HepG2 (cell line): Measurements from ENCODE around the gene THSD8.

ENCODE experiments used
- EZH2 ChIP-seq: conservative IDR thresholded peaks from 2 replicates; pipeline ENCODE4 v1.6.1; 2012; ENCODE audit warnings: mild to moderate bottlenecking, low read depth, low read length, moderate library complexity
- SMAD1 ChIP-seq: sonication (generic); formaldehyde crosslinking; IDR thresholded peaks from 2 replicates; pipeline ENCODE4 v1.4.0; 2020; ENCODE audit warnings: missing genetic modification reagents, low read depth, mild to moderate bottlenecking, borderline replicate concordance
- ZNF550 ChIP-seq: sonication (generic); formaldehyde crosslinking; IDR thresholded peaks from 2 replicates; pipeline ENCODE4 v1.4.0; 2020; ENCODE audit warnings: mild to moderate bottlenecking, missing genetic modification reagents, borderline replicate concordance

DNA sequence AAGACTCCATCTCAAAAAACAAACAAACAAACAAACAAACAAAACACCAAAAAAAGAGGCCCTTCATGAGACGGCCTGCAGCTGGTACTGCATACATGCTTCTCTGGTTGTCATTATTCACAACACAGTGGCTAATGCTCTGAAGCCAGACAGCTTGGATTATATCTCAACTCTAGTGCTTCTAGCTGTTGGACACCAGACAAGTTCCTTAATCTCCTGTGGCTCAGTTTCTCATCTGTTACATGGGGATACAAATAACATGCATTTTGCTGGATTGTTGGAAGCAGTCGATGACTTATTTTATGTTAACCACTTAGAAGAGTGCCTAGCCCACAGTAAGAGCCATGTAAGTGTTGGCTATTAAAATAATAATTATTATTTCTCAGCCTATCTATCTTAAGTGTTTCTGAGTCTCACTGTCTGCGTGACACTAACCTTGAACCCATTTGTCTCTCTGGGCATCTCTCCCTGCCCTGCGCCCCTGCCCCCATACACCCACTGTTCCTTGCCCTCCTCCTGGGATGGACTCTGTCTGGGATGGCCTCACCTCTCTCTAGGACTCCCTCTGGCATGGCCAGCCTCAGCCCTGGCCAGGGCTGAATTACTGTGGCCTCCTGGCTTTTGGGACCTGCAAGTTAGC, 13.7 kb upstream of the THSD8 start:
- TF ChIP-seq EZH2 (no peak), ZNF550 (CRISPR knock-in tag) (no peak), SMAD1 (CRISPR knock-in tag) (no peak)
